Tibial artery (tissue), 4 donors: ENCODE data around the gene TTC19.

ENCODE experiments used
- DNase-seq, 2 donors: peaks; one replicate each; pipeline ENCODE4 v3.0.0-alpha.2; 2019
- H3K27ac ChIP-seq, 2 donors: fragments of 200-600 bp; sonication (generic) in 1 of 2; 1 replicate in 1 of 2; 2 replicates in 1 of 2; pipeline ENCODE4 v1.5.1; 2018 to 2019; ENCODE audit warnings: mild to moderate bottlenecking in 1 of 2
- H3K27me3 ChIP-seq, 2 donors: fragments of 200-600 bp; sonication (generic) in 1 of 2; one replicate each; pipeline versions ENCODE4 v1.5.1 to v1.6.0; 2016 to 2019
- H3K36me3 ChIP-seq, 3 donors: fragments of 200-600 bp; sonication (generic) in 2 of 3; one replicate each; pipeline ENCODE4 v1.5.1; 2016 to 2019; ENCODE audit warnings: mild to moderate bottlenecking in 2 of 3
- H3K4me1 ChIP-seq, 4 donors: fragments of 200-600 bp; sonication (generic) in 2 of 4; 1 replicate in 3 of 4; 2 replicates in 1 of 4; pipeline ENCODE4 v1.5.1; 2016 to 2019
- H3K4me3 ChIP-seq, 2 donors: fragments of 200-600 bp; sonication (generic) in 1 of 2; 1 replicate in 1 of 2; 2 replicates in 1 of 2; pipeline ENCODE4 v1.5.1; 2018 to 2019; ENCODE audit warnings: mild to moderate bottlenecking in 2 of 2
- H3K9me3 ChIP-seq, 3 donors: fragments of 200-600 bp; sonication (generic) in 1 of 3; one replicate each; pipeline ENCODE4 v1.5.1; 2016 to 2019
- CTCF ChIP-seq, 2 experiments: fragments of 200-600 bp in 1 of 2; fragments of 450-650 bp in 1 of 2; IDR thresholded peaks; one replicate each; pipeline ENCODE4 v1.5.1; 2017 to 2019; ENCODE audit warnings: antibody characterized with exemption in 2 of 2, mild to moderate bottlenecking in 1 of 2, moderate library complexity in 1 of 2
- intact Hi-C: fragments of 100-400 bp; cut with DNase I; formaldehyde crosslinking; loops from one replicate; pipeline ENCODE4 v1.15.0; 2023; ENCODE audit warnings: low total_unique reads

Gene TTC19

GRCh38 chr17:15965528-15965927 lies 34.1 kb upstream of the TTC19 start:
- Histone ChIP-seq H3K27me3 (peaks cover 0 to 2% of the 10 kb centered on the region in 2 donors), H3K4me1 (no peaks in the 10 kb centered on the region), H3K9me3 (no peaks in the 10 kb centered on the region), H3K4me3 (no peak overlapping the region), H3K36me3 (no peaks in the 10 kb centered on the region), H3K27ac (no peak overlapping the region)
- intact Hi-C loops, result no loop called here
- no peak for DNase-seq
- no peak for TF ChIP-seq CTCF (IDR thresholded peaks at IDR 0.05)

- peaks cover 0 to 2% of the 10 kb centered on the region in 2 donors for H3K27me3 ChIP-seq
- H3K36me3 ChIP-seq, result no peaks in the 10 kb centered on the region
- DNase-seq, result no peak
- no peak for TF ChIP-seq CTCF (IDR thresholded peaks at IDR 0.05)
- no peak overlapping the region for H3K4me3 ChIP-seq
- intact Hi-C loops, result no loop called here
- no peaks in the 10 kb centered on the region for H3K9me3 ChIP-seq
- no peaks in the 10 kb centered on the region for H3K4me1 ChIP-seq
- no peak overlapping the region for H3K27ac ChIP-seq
These were observed 33.3 kb upstream of the TTC19 start for GRCh38 chr17:15966183-15966878.

- peaks cover 0 to 2% of the 10 kb centered on the region in 2 donors for H3K27me3 ChIP-seq
- no peaks in the 10 kb centered on the region for H3K36me3 ChIP-seq
- no peak for TF ChIP-seq CTCF (IDR thresholded peaks at IDR 0.05)
- DNase-seq, result no peak
- intact Hi-C loops, result no loop called here
- no peak overlapping the region for H3K27ac ChIP-seq
- H3K9me3 ChIP-seq, result no peaks in the 10 kb centered on the region
- no peak overlapping the region for H3K4me3 ChIP-seq
- H3K4me1 ChIP-seq, result no peaks in the 10 kb centered on the region
These were observed 32.8 kb upstream of the TTC19 start for GRCh38 chr17:15966879-15967248.

- Histone ChIP-seq H3K36me3 (no peaks in the 10 kb centered on the region), H3K9me3 (no peaks in the 10 kb centered on the region), H3K27ac (no peak overlapping the region), H3K27me3 (peaks cover 0 to 2% of the 10 kb centered on the region in 2 donors), H3K4me1 (no peaks in the 10 kb centered on the region), H3K4me3 (no peak overlapping the region)
- no peak for TF ChIP-seq CTCF (IDR thresholded peaks at IDR 0.05)
- intact Hi-C loops, result no loop called here
- DNase-seq, result no peak
These were observed 31.8 kb upstream of the TTC19 start for GRCh38 chr17:15967706-15968399.

GRCh38 chr17:15969463-15969862 lies 30.2 kb upstream of the TTC19 start:
- Histone ChIP-seq H3K4me1 (no peaks in the 10 kb centered on the region), H3K27me3 (peaks cover 0 to 2% of the 10 kb centered on the region in 2 donors), H3K27ac (no peak overlapping the region), H3K9me3 (no peaks in the 10 kb centered on the region), H3K36me3 (peaks cover 0 to 2% (median 0%) of the 10 kb centered on the region in 3 donors), H3K4me3 (no peak overlapping the region)
- TF ChIP-seq CTCF (IDR thresholded peaks at IDR 0.05), result no peak
- intact Hi-C loops, result no loop called here
- no peak for DNase-seq
